Choroid plexus epithelial cell (primary cell): Measurements from ENCODE around the gene FAM210A.

Source experiments
- DNase-seq: peaks from one replicate; pipeline ENCODE4 v3.0.0-alpha.2; 2010; ENCODE audit warnings: low read depth
- H3K4me3 ChIP-seq: 2 replicates; pipeline ENCODE4 v1.5.1; 2011; ENCODE audit warnings: low read depth, mild to moderate bottlenecking, control low read depth, low read length, moderate library complexity
- TF ChIP-seq, protein P1 (sequence below): conservative IDR thresholded peaks from 2 replicates; pipeline ENCODE4 v1.5.1; 2011; ENCODE audit warnings: low read depth, mild to moderate bottlenecking, control low read depth, inconsistent platforms, low read length, moderate library complexity

Gene FAM210A

DNA sequence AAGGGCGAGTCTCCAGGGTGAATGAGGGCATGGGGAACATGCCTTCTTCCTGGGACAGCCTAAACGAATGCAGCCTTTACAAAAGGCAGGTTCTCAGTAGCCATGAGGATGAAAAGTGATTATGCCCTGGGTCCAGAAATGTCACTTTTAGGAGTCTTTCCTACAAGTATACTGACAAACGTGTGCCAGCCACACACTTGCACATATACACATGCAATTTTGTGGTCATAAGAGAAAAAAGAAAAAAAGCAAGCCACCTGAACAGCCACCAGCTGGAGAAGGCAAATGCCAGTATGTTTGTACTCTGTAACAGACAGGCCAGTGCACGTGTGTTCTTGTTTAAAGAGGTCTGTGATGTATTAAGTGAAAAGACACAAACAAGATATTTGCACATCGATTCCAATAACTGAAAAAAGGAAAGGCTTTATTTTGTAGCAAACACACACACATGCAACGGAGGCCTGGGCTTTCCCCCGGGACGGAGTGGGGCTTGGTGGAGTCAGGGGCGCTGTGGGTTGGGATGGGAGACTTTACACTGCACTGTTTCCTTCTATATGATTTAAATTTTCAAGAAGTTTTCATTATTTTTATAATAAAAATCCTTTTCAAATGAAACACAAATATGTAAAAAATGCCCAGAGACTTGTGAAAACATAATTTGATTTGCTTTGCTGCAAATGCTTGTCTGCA lies 108.4 kb downstream of the FAM210A start:
- DNase-seq: no peak
- H3K4me3 ChIP-seq: no peak overlapping the region
- TF ChIP-seq, protein P1, sequence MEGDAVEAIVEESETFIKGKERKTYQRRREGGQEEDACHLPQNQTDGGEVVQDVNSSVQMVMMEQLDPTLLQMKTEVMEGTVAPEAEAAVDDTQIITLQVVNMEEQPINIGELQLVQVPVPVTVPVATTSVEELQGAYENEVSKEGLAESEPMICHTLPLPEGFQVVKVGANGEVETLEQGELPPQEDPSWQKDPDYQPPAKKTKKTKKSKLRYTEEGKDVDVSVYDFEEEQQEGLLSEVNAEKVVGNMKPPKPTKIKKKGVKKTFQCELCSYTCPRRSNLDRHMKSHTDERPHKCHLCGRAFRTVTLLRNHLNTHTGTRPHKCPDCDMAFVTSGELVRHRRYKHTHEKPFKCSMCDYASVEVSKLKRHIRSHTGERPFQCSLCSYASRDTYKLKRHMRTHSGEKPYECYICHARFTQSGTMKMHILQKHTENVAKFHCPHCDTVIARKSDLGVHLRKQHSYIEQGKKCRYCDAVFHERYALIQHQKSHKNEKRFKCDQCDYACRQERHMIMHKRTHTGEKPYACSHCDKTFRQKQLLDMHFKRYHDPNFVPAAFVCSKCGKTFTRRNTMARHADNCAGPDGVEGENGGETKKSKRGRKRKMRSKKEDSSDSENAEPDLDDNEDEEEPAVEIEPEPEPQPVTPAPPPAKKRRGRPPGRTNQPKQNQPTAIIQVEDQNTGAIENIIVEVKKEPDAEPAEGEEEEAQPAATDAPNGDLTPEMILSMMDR: no peak

DNA sequence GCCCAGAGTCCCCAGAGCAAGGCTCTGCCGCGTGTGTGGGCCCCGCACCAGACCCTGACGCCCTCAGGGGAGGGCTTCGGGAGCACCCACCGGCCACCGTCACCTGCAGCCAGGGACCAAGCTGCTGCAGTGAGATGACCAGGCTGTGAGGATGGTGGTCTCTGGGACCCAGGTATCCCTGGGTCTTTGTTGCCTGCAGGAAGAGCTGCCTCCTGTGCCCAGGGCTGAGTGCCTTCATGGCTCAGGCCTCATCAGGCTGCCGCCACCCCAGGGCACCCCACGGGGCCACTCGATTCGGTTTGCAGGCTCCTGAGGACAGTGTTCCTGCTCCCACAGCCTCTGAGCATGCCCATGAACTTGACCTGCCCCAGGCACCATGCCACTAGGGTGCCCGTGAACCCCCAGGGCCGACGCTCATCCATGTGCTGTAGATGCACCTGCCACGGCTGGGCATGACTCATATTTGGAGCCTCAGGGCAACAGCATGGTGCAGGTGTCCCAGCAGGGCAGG lies 109.8 kb downstream of the FAM210A start:
- TF ChIP-seq, protein P1: no peak
- DNase-seq: no peak
- no peak overlapping the region for H3K4me3 ChIP-seq

DNA sequence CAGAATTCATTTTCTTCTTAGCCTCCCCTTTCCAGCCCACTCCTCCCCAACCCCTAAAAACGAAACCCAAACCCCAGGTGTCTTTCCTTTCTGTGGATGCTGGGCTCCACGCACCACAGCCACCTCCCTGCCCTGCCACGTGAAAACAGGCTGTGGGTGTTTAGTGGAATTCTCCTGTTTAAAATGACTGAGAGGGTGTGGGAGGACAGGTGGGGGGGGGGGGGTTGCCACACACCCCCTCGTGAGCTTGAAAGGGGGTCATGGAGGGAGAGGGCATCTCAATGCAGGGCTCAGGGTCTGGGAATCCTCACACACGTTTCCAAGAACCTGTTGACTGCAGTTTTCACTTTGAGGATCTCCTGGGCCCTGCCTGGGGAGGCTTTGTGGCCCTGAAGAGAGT lies 110.3 kb downstream of the FAM210A start:
- no peak for DNase-seq
- TF ChIP-seq, protein P1: no peak

DNA sequence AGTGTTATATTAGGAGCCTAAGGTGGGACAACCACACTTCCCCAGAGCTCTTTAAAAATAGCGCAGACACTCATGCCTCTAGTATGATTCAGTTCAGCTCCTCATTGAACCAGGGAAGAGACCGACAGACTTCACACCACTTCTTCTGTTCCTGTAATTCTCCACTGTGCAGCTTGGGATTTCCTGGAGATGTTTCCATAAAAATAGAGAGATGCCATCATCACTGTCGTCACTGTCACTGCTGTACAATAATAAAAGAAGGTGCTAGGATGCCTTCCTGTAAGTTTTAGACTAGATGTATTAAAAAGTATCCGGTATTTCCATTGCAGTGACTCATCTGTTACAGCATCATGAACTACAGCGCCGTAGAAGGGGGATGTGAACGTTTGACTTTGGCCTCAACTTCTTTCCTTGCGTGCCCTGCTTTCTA lies 110.9 kb downstream of the FAM210A start:
- H3K4me3 ChIP-seq: no peak overlapping the region
- TF ChIP-seq, protein P1: no peak
- no peak for DNase-seq

More for the DNA sequence above, 110.3 kb downstream of the FAM210A start:
- no peak overlapping the region for H3K4me3 ChIP-seq

DNA sequence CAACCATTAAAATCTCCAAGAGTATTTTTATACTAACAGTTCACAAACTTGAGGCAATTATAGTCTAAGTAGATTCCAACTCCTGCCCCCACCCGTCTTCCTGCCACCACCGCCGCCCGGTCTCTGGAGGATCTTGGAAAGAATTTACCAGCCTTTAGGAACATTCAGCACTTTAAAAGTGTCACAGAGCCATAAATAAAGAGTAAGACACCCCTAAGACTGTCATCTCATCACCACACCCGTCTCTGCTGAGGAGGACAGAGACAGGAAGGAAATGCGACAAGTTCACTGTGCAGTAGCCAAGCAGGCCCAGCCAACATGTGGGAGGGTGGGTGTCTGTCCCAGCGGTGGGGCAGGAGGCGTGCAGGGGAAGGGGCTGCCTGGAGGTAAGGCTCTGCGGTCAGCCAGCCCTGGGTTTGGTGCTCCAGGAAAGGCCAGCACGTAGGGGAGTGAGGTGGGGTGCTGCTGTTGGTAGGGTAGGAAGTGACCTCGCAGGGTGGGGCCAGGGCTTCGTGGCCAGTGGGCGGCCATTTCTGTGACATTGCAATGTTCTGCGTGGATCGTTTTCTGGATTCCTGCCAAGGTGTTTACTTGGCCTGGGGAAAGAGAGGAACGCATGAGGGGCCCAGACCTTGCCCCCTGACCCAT lies 111.6 kb downstream of the FAM210A start:
- no peak overlapping the region for H3K4me3 ChIP-seq
- DNase-seq: no peak
- TF ChIP-seq, protein P1: no peak

DNA sequence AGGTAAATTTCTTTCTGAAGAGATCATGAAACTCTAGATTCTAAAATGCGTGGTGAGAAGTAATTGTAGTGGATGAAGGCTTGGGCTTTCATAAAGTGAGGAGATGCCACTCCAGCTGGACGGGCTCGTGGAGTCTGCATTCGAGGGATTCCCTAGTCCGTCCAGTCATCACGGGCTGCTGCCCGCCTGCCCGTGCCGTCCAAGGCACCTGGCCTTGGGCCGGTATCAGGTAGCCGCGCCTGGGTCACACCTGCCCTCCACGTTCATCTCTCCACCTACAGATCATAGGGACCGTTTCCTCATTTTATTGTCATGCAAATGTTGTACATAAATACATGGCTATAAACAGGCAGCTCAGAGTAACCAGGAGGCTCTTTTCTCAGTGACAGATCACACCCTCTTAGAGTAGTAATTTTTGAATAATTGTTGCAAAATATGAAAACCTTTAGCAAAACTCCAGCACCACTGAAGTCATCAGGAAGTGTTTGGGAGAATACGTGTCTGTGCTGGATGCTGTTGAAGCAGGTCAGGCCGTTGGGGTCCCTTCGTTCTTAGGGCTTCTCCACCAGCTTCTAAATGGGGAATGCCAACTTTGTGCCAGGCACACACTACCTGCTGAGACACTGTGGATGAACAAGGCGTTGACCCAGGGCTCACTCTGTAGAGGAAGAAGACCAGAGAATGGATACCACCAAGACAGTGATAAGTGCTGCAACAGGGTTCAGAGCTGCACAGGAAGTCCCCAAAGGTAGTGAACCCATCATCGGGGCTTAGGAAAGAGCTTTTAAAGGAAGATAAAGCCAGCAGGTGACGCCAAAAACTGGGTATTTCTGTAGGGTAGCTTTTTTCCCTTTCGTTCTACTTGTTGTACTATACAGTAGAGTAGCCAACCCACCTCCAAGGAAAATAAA lies 112.5 kb downstream of the FAM210A start:
- no peak overlapping the region for H3K4me3 ChIP-seq
- TF ChIP-seq, protein P1: no peak
- no peak for DNase-seq
